Astrocyte of the cerebellum (primary cell): ENCODE results near the gene S100A9.

ENCODE experiments used
- DNase-seq: peaks from one replicate; pipeline ENCODE4 v3.0.0-alpha.2; 2011; ENCODE audit warnings: low read depth
- H3K4me3 ChIP-seq: 2 replicates; pipeline ENCODE4 v1.5.1; 2011; ENCODE audit warnings: mild to moderate bottlenecking, low read depth, low read length, moderate library complexity
- CTCF ChIP-seq: IDR thresholded peaks from 2 replicates; pipeline ENCODE4 v1.5.1; 2012; ENCODE audit warnings: low read length, low read depth, moderate library complexity, mild to moderate bottlenecking; ENCODE audit errors: missing control alignments
- in situ Hi-C: cut with HindIII; loops from 2 replicates; pipeline ENCODE4 v1.10.0; 2017; ENCODE audit warnings: low sequenced_read_pairs

S100A9 gene

GRCh38 chr1:153322568-153322967 is 35.1 kb upstream of the S100A9 start:
- in situ Hi-C loops: no loop called here
- H3K4me3 ChIP-seq: no peak overlapping the region
- TF ChIP-seq CTCF: no peak
- no peak for DNase-seq

GRCh38 chr1:153324912-153325311 is 32.7 kb upstream of the S100A9 start:
- no peak overlapping the region for H3K4me3 ChIP-seq
- in situ Hi-C loops: no loop called here
- no peak for DNase-seq
- no peak for TF ChIP-seq CTCF

GRCh38 chr1:153333902-153334301 is 23.8 kb upstream of the S100A9 start:
- no peak for DNase-seq
- no peak for TF ChIP-seq CTCF
- no peak overlapping the region for H3K4me3 ChIP-seq
- in situ Hi-C loops: no loop called here

- H3K4me3 ChIP-seq: no peak overlapping the region
- in situ Hi-C loops: no loop called here
- no peak for TF ChIP-seq CTCF
- DNase-seq: no peak
These were observed 21.0 kb upstream of the S100A9 start for GRCh38 chr1:153336650-153337049.

- TF ChIP-seq CTCF: no peak
- in situ Hi-C loops: no loop called here
These were observed 19.4 kb upstream of the S100A9 start for GRCh38 chr1:153337980-153338853.

GRCh38 chr1:153339802-153340201 is 17.9 kb upstream of the S100A9 start:
- no peak for TF ChIP-seq CTCF
- no peak overlapping the region for H3K4me3 ChIP-seq
- no peak for DNase-seq
- in situ Hi-C loops: no loop called here

More at GRCh38 chr1:153337980-153338853, 19.4 kb upstream of the S100A9 start:
- no peak for DNase-seq
- no peak overlapping the region for H3K4me3 ChIP-seq
